Head of caudate nucleus (tissue), 42 donors: ENCODE results near the gene TCF12.
A peak's percentile ranks its signal among the peaks of the same experiment; 100 is the strongest.

ENCODE experiments used
- DNase-seq, 42 donors: peaks; one replicate each; pipeline versions ENCODE4 v3.0.0 to v3.0.0-alpha.2; 2020 to 2021; ENCODE audit warnings: mixed read lengths in 7 of 42
- intact Hi-C: fragments of 100-400 bp; cut with DNase I; formaldehyde crosslinking; loops from one replicate; pipeline ENCODE4 v1.15.0; 2022

The TCF12 gene

DNA sequence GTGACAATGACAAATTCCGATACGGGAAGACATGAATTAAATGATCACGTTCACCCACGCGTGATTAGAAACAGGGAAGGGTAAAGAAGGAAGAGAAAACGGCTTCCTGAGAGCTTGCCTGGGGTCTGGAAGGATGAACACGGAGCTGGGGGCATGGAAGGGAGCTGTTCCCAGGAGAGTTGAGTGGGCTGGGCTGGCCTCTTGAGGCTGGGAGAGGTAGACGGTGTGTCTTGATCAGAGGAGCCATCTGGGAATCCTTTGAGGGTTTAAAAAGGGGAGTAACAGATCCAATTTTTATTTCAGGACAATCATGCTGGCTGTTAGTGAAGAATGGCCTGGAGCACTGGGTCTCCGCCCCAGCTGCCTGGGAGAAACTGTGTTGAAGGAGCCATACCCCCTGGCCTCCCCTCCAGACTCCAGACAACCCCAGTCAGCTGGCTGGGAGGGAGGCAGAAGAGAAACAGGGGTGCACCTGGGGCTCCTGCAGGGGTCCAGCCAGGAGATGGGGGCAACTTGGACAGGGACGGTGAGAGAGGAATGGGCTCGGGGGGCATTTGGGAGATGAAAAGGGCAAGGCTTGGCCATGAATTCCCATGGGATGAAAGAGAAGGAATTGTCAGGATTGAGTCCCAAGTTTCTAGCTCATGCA lies 404.3 kb downstream of the TCF12 start:
- intact Hi-C loops = no loop called here
- DNase-seq = no peak

DNA sequence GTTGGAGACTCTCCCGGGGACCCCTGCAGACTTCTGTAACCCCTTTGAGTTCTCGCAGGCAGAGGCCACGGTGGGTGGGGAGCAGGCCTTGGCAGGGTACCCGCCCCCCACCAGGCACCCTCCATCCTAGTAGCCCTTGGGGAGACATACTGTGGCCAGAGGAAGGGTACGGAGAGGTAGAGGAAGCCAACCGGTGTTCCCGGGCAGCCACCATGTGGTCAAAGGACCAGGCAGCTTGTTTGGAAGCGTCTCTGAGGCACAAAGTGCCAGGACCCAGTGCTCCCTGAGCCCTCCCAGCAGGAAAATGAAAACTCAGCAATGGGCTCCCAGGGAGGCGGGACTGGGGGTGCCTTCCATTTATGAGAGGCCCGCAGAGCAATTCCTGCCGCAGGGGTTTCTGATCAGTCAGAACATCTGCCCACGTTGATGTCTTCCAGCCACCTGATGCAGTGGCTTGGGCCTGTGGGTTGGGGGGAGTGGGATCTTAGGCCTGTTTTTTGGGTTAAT lies 404.9 kb downstream of the TCF12 start:
- intact Hi-C loops = no loop called here
- no peak for DNase-seq

DNA sequence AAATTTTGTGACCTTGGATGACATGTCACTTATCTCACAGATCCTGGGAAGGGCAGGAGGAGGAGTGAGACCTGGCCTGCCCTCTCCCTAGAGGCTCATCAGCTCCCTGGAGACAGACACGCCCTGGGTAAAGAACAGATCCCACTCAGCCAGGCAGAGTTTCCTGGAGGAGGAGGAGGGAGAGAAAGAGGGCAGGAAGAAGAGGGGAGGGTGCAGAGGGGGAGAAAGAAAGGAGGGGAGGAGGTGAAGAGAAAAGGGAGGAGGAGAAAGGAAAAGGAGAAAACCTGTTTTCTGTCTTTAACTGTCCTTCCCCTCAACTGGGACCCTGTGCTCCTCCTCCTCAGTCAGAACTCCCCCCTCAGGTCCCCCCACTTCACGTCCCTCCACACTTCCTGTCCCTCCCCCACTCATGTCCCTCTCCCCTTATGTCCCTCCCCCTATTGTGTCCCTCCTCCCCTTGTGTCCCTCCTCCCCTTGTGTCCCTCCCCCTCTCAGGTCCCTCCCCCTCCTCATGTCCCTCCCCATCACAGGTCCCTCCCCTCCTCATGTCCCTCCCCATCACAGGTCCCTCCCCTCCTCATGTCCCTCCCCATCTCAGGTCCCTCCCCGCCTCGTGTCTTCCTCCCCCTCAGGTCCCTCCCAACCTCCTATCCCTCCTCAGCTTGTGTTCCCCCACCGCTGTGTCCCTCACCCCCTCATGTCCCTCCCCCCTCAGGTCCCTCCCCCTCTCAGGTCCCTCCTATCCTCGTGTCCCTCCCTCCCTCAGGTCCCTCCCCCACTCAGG lies 405.6 kb downstream of the TCF12 start:
- DNase-seq = peak in 37 of 42 donors; percentile 31 to 92 (median 60)
- intact Hi-C loops = no loop called here

DNA sequence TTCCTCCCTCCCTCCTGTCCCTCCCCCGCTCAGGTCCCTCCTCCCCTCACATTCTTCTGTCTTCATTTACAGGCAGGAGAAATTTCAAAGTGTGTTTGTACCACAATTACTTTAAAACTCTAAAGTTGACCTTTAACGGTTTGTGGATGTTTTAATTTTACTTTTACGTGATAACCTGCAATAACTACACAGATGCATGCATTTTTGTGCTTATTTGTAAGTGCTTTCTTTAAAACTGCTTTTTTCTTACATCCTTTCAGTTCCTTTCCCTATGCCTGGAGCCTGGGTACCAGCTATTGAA lies 406.1 kb downstream of the TCF12 start:
- intact Hi-C loops = no loop called here
- DNase-seq = peak in 1 of 42 donors; percentile 48

DNA sequence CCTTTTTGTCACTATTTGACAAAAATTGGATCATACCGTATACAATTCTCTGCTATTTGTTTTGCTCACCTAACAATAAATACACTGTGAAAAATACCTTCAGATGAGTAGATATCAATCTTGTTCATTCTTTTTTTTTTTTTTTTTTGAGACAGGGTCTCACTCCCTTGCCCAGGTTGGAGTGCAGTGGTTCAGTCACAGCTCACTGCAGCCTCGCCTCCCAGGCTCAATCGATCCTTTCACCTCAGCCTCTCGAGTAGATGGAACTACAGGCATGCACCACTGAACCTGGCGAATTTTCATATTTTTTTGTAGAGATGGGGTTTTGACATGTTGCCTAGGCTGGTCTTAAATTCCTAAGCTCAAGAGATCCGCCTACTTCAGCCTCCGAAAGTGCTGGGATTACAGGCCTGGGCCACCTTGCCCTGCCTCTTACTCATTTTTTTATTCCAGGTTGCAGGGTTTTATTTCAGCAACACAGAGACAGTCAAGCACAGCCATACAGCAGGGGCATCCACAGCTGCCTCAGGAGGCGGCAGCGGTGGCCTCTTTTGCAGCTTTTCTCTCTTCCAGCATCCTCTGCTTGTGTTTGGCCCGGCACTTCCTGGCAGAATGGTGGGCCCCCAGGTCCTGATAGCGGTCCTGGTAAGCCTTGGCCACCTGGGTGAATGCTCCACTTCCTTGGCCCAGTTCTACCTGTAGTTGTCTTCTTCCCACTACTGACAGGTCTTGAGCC lies 406.7 kb downstream of the TCF12 start:
- intact Hi-C loops = no loop called here
- no peak for DNase-seq

- no peak for DNase-seq
Measured at GRCh38 chr15:57326196-57326595, 407.8 kb downstream of the TCF12 start.

DNA sequence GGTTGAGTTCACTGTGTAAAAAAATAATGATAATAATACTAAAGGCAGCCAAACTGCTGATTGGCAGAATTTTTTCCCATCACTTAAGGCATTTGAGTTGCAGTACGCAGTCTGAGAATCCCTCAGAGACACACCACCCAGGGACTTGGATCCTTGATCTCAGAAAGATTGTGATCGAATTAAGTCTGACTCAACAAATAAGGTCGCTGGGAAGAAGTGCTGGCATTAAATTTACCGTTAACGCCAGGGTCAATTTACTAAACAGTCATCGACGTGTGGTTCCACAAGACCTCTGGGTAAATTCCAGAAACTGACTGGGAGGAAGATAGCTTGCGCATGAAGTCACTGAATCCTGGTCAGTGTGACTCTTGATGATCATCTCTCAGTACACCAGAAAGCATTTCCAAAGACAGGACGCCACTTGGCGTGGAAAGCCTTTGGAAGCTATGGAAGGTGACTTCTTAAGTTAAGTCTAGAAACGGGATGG lies 409.6 kb downstream of the TCF12 start:
- intact Hi-C loops = no loop called here
- DNase-seq = no peak

More at GRCh38 chr15:57326196-57326595, 407.8 kb downstream of the TCF12 start:
- intact Hi-C loops = no loop called here

DNA sequence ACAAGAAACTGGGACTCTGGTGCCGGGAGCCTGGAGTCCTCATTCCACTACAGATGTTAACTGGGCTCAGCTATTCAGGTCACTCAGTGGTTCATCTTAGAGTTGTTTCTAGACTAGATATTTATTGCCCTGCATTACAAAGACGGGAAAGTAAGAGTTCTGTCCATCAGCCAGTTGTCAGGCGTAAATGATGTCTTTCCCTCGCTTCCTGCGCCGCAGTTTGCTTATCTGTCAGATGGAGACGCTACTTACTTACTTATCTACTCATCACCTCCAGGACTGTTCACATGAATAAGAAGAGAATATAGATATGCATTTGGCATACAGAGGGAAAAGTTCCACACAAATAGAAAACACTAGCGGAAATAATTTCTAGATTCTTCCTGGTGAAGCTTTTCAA lies 410.0 kb downstream of the TCF12 start:
- DNase-seq = no peak
- intact Hi-C loops = no loop called here

- intact Hi-C loops = no loop called here
- no peak for DNase-seq
Measured at GRCh38 chr15:57328897-57329296, 410.5 kb downstream of the TCF12 start.

GRCh38 chr15:57329582-57330367 lies 411.3 kb downstream of the TCF12 start:
- intact Hi-C loops = no loop called here
- no peak for DNase-seq

DNA sequence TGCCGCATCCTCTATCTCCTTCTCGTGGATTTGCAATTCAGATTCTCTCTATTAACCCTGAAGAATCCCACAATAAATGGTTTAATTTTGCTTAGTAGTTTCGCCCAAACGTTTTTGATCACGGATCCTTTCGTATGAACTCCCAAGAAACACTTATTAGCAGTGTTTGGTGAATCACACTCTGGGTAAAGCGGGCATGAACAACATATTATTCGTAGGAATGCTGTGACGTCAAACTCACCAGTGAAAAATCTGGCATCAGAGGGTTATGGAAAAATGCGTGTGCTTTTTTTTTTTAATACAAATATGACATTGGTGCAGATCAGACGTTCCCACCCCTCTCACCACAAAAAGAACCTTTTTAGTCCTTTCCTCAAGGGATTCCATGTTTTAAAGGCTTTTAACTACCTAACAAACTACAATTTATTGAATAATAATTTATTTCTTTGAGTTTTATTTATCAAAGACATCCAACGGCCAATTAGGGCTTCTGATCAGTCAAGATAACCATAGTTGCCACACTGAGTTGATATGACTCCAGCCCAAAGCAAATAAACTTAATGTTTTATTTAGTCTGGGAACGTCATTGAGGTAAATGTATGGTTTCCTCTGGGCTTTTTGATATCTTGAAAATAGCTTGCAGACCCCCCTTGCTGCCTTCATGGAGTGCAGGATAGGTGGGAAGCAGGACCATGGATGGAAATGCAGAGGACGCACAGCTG lies 412.3 kb downstream of the TCF12 start:
- intact Hi-C loops = no loop called here
- no peak for DNase-seq

DNA sequence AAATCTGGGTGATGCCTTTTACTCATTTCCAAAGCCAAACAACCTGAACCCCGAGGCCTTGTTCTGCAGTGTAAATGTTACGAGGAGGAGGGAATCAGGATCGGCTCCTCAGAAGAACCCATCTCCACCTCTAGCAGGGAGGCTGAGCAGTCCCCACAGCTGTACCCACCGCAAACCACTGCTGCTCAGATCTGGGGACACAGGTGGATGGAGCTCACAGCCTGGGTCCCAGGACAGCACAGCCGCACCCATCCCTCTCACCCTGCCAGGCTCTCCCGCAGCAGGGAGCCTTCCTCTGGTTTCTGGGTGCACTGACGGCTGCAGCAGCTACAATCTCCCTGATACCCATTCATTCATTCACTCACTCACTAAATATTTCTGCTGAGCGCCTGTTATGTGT lies 413.9 kb downstream of the TCF12 start:
- intact Hi-C loops = no loop called here
- no peak for DNase-seq

- no peak for DNase-seq
- intact Hi-C loops = no loop called here
Measured at GRCh38 chr15:57333487-57333886, 415.0 kb downstream of the TCF12 start.

- no peak for DNase-seq
- intact Hi-C loops = no loop called here
Measured at GRCh38 chr15:57334257-57334656, 415.8 kb downstream of the TCF12 start.

DNA sequence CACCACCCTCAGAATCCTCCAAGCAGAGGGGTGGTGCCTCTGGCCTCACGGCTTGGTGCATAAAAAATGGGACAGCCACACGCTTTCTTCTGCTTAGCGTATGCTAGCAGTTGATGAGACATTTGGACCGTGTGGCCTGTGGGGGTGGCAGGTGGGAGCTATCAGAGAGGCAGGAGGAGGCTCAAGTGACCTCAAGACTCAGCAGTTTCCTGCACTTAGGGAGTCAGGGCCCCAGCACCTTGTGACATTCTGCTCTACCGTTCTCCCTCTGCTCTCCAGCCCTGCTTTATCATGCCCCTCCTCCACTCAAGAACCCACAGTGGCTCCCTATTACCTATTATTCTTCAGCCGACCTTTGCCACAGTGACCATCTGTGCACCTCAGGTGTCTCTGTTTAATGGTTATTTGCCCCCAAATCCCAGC lies 416.9 kb downstream of the TCF12 start:
- DNase-seq = no peak
- intact Hi-C loops = no loop called here

GRCh38 chr15:57335719-57336118 lies 417.3 kb downstream of the TCF12 start:
- no peak for DNase-seq
- intact Hi-C loops = no loop called here

- DNase-seq = peak in 1 of 42 donors; percentile 12
- intact Hi-C loops = no loop called here
Measured at GRCh38 chr15:57337868-57338411, 419.5 kb downstream of the TCF12 start.

GRCh38 chr15:57339321-57339720 lies 420.9 kb downstream of the TCF12 start:
- intact Hi-C loops = no loop called here
- no peak for DNase-seq
